Mesenchymal stem cell (in vitro differentiated cells and primary cell): ENCODE data around the gene SEC16A.

ENCODE experiments used
- DNase-seq: peaks from one replicate; pipeline ENCODE4 v3.0.0-alpha.2; 2013
- H2AFZ ChIP-seq: one replicate; pipeline ENCODE4 v1.6.1; 2013; ENCODE audit warnings: low read depth, mild to moderate bottlenecking, control low read depth, inconsistent platforms, low read length, moderate library complexity
- H2AK5ac ChIP-seq: 2 replicates; pipeline ENCODE4 v1.6.1; 2013; ENCODE audit warnings: low read length, moderate library complexity, mild to moderate bottlenecking, inconsistent platforms; ENCODE audit not compliant: severe bottlenecking
- H2BK120ac ChIP-seq: one replicate; pipeline ENCODE4 v1.6.1; 2013; ENCODE audit warnings: low read depth, mild to moderate bottlenecking, inconsistent platforms, low read length, moderate library complexity
- H2BK12ac ChIP-seq, 2 experiments: one replicate each; pipeline ENCODE4 v1.6.1; 2013; ENCODE audit warnings: inconsistent platforms in 2 of 2, low read length in 2 of 2, mild to moderate bottlenecking in 2 of 2, moderate library complexity in 2 of 2, control low read depth in 1 of 2
- H2BK15ac ChIP-seq: one replicate; pipeline ENCODE4 v1.6.1; 2013; ENCODE audit warnings: mild to moderate bottlenecking, low read depth, inconsistent platforms; ENCODE audit not compliant: poor library complexity, severe bottlenecking
- H2BK5ac ChIP-seq: 2 replicates; pipeline ENCODE4 v1.6.1; 2013; ENCODE audit warnings: low read depth, mild to moderate bottlenecking, low read length, control low read depth, inconsistent platforms; ENCODE audit not compliant: poor library complexity, severe bottlenecking
- H3K14ac ChIP-seq, 2 experiments: one replicate each; pipeline ENCODE4 v1.6.1; 2013; ENCODE audit warnings: inconsistent platforms in 2 of 2, low read length in 2 of 2, control low read depth in 1 of 2, mild to moderate bottlenecking in 1 of 2, moderate library complexity in 1 of 2
- H3K18ac ChIP-seq, 2 experiments: one replicate each; pipeline ENCODE4 v1.6.1; 2013; ENCODE audit warnings: inconsistent platforms in 2 of 2, low read length in 2 of 2, control low read depth in 1 of 2, low read depth in 1 of 2, mild to moderate bottlenecking in 1 of 2
- H3K23ac ChIP-seq, 2 experiments: one replicate each; pipeline ENCODE4 v1.6.1; 2013; ENCODE audit warnings: inconsistent platforms in 2 of 2, low read length in 2 of 2, mild to moderate bottlenecking in 2 of 2, moderate library complexity in 2 of 2, control low read depth in 1 of 2
- H3K27ac ChIP-seq: 2 replicates; pipeline ENCODE4 v1.5.1; 2013; ENCODE audit warnings: mild to moderate bottlenecking, moderate library complexity, low read length, control low read depth, inconsistent platforms; ENCODE audit not compliant: poor library complexity, severe bottlenecking
- H3K27me3 ChIP-seq, 2 experiments: 2 replicates each; pipeline versions ENCODE4 v1.6.1 to v1.7.0; 2013; ENCODE audit warnings: low read length in 2 of 2, mild to moderate bottlenecking in 2 of 2, moderate library complexity in 2 of 2, control low read depth in 1 of 2, inconsistent platforms in 1 of 2; ENCODE audit not compliant: control insufficient read depth in 1 of 2, insufficient read depth in 1 of 2
- H3K36me3 ChIP-seq, 2 experiments: 2 replicates each; pipeline versions ENCODE4 v1.6.1 to v1.7.0; 2013; ENCODE audit warnings: low read length in 2 of 2, control low read depth in 1 of 2, inconsistent platforms in 1 of 2, low read depth in 1 of 2, mild to moderate bottlenecking in 1 of 2; ENCODE audit not compliant: insufficient read depth in 2 of 2, control insufficient read depth in 1 of 2
- H3K4ac ChIP-seq, 2 experiments: one replicate each; pipeline ENCODE4 v1.6.1; 2013; ENCODE audit warnings: inconsistent platforms in 2 of 2, low read length in 2 of 2, mild to moderate bottlenecking in 2 of 2, moderate library complexity in 2 of 2, control low read depth in 1 of 2, low read depth in 1 of 2
- H3K4me1 ChIP-seq: 2 replicates; pipeline ENCODE4 v1.6.1; 2013; ENCODE audit warnings: low read depth, low read length, control low read depth; ENCODE audit not compliant: control insufficient read depth, insufficient read depth
- H3K4me2 ChIP-seq: 2 replicates; pipeline ENCODE4 v1.6.1; 2013; ENCODE audit warnings: low read length, mild to moderate bottlenecking, inconsistent platforms; ENCODE audit not compliant: poor library complexity, severe bottlenecking
- H3K4me3 ChIP-seq, 2 experiments: 2 replicates each; pipeline versions ENCODE4 v1.5.1 to v1.7.0; 2013; ENCODE audit warnings: low read length in 2 of 2, mild to moderate bottlenecking in 2 of 2, control low read depth in 1 of 2, low read depth in 1 of 2; ENCODE audit not compliant: insufficient read depth in 1 of 2
- H3K79me1 ChIP-seq: replicated peaks from 2 replicates; pipeline ENCODE4 v1.6.1; 2013; ENCODE audit warnings: mild to moderate bottlenecking, control low read depth, low read length, inconsistent platforms; ENCODE audit not compliant: poor library complexity, severe bottlenecking
- H3K9ac ChIP-seq: 2 replicates; pipeline ENCODE4 v1.7.0; 2013; ENCODE audit warnings: mild to moderate bottlenecking, low read length, moderate library complexity
- H3K9me3 ChIP-seq: 2 replicates; pipeline ENCODE4 v1.7.0; 2013; ENCODE audit warnings: mild to moderate bottlenecking, low read length; ENCODE audit not compliant: control insufficient read depth
- H4K8ac ChIP-seq: one replicate; pipeline ENCODE4 v1.6.1; 2013; ENCODE audit warnings: inconsistent platforms, mild to moderate bottlenecking, low read length, moderate library complexity
- H4K91ac ChIP-seq: one replicate; pipeline ENCODE4 v1.6.1; 2013; ENCODE audit warnings: mild to moderate bottlenecking, low read length, inconsistent platforms
- WGBS: methylation state at CpG from one replicate; pipeline ENCODE4 v1.1.7; 2013; ENCODE audit warnings: mixed read lengths; 5-methylcytosine and 5-hydroxymethylcytosine counted together

SEC16A gene

DNA sequence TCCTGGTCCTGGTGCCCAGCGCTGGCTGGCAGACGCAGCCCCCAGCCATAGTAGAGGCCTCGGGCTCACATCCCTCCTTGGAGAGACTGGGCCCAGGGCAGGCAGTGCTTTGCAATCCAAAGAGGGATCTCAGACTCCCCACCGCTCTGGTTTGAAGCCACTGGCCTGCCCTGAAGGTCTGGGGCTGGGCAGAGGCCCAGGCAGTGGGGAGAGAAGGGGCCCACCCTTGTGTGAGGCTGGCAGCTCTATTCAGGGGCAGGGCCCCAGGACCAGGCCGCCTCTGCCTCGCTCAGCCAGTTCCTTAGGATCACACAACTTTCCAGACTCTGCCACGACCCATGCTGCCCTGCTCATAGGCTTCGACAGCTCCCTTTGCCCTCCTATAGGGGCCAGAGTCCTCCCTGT is 10.7 kb upstream of the SEC16A start:
- no peak overlapping the region for H4K8ac ChIP-seq

DNA sequence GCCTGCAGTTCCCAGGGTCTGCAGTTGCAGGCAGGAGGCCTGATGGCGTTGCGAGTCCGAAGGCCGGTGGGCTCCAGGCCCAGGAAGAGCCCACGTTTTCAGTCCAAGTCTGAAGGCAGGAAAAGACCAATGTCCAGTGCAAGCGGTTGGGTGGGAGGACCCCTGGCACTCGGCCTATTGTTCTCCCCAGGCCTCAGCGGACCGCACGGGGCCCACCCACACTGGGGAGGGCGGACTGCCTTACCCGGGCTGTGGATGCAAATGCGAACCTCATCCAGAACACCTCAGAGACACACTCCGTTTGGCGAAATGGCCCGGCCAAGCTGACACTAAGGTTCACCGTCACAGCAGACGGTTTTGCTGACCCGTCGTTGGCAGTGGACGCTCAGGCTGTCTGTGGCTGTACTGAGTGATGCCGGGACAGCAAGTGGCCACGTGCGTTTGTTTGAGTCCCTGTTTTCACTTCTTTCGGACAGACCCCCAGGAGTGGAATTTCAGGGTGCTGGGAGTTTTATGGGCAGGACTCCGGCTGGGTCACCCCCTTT is 10.2 kb upstream of the SEC16A start:
- H3K18ac ChIP-seq, result no peak overlapping the region
- no peaks in the 10 kb centered on the region for H3K4me1 ChIP-seq
- no peak for DNase-seq
- H2AK5ac ChIP-seq, result no peak overlapping the region
- no peak overlapping the region for H3K9ac ChIP-seq
- H2BK15ac ChIP-seq, result no peak overlapping the region
- H2BK12ac ChIP-seq, result no peak overlapping the region
- H3K4me2 ChIP-seq, result no peak overlapping the region
- H3K9me3 ChIP-seq, result no peaks in the 10 kb centered on the region
- peaks cover 5 to 31% of the 10 kb centered on the region in 2 experiments for H3K27me3 ChIP-seq
- no peak overlapping the region for H4K8ac ChIP-seq
- no peak overlapping the region for H3K14ac ChIP-seq
- no peak overlapping the region for H2AFZ ChIP-seq
- no peak overlapping the region for H4K91ac ChIP-seq
- H2BK120ac ChIP-seq, result no peak overlapping the region
- peaks cover 9 to 48% of the 10 kb centered on the region in 2 experiments for H3K36me3 ChIP-seq
- no peak overlapping the region for H3K23ac ChIP-seq
- no peak overlapping the region for H3K27ac ChIP-seq
- H3K4ac ChIP-seq, result no peak overlapping the region
- H2BK5ac ChIP-seq, result no peak overlapping the region
- H3K4me3 ChIP-seq, result no peak overlapping the region
- 92% methylated on average over 26 of the region's 26 CpGs for WGBS
- no peaks in the 10 kb centered on the region for H3K79me1 ChIP-seq

More for the DNA sequence above, 10.7 kb upstream of the SEC16A start:
- WGBS, result 95% methylated on average over 8 of the region's 8 CpGs
- Histone ChIP-seq H2BK5ac (no peak overlapping the region), H3K27me3 (peaks cover 5 to 26% of the 10 kb centered on the region in 2 experiments), H3K4me3 (no peak overlapping the region), H3K23ac (no peak overlapping the region), H3K9me3 (no peaks in the 10 kb centered on the region), H3K79me1 (no peaks in the 10 kb centered on the region), H4K91ac (no peak overlapping the region), H3K9ac (no peak overlapping the region), H3K18ac (no peak overlapping the region), H3K4ac (no peak overlapping the region), H2AFZ (no peak overlapping the region), H2AK5ac (no peak overlapping the region), H3K4me2 (no peak overlapping the region), H3K14ac (no peak overlapping the region), H3K4me1 (no peaks in the 10 kb centered on the region), H2BK15ac (no peak overlapping the region), H3K36me3 (peaks cover 13 to 53% of the 10 kb centered on the region in 2 experiments), H2BK120ac (no peak overlapping the region), H2BK12ac (no peak overlapping the region), H3K27ac (no peak overlapping the region)
- no peak for DNase-seq

DNA sequence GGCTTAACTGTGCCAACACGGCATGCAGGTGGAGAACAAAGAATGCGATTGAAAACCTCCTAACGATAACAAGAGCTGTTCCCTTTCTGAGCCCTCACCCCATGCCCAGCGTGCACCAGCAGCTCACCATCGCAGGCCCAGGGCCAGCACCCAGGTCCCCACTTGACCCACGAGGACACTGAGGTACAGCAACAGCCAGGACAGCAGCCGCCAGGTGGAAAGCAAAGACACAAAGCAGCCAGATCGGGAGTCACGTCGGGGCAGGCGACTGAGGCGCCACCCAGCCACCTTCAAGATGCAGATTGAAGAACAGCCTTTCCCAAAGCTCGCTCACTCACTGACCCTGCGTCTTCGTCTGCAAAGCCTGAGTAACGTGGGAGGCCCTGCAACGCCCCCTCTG is 6.9 kb upstream of the SEC16A start:
- H4K8ac ChIP-seq, result no peak overlapping the region
- H4K91ac ChIP-seq, result no peak overlapping the region
- H3K4me2 ChIP-seq, result no peak overlapping the region
- H2BK15ac ChIP-seq, result no peak overlapping the region
- WGBS, result 78% methylated on average over 13 of the region's 17 CpGs
- no peak overlapping the region for H3K4ac ChIP-seq
- no peak overlapping the region for H3K23ac ChIP-seq
- peaks cover 6% of the 10 kb centered on the region for H3K4me1 ChIP-seq
- peaks cover 16 to 50% of the 10 kb centered on the region in 2 experiments for H3K27me3 ChIP-seq
- H3K36me3 ChIP-seq, result peaks cover 0 to 24% of the 10 kb centered on the region in 2 experiments
- no peak overlapping the region for H2BK5ac ChIP-seq
- no peak overlapping the region for H2AFZ ChIP-seq
- H2AK5ac ChIP-seq, result no peak overlapping the region
- no peak overlapping the region for H3K27ac ChIP-seq
- H3K4me3 ChIP-seq, result no peak overlapping the region
- H2BK12ac ChIP-seq, result no peak overlapping the region
- H3K9ac ChIP-seq, result no peak overlapping the region
- H3K14ac ChIP-seq, result no peak overlapping the region
- H2BK120ac ChIP-seq, result no peak overlapping the region
- DNase-seq, result no peak
- H3K79me1 ChIP-seq, result peaks cover 2% of the 10 kb centered on the region
- H3K18ac ChIP-seq, result no peak overlapping the region
- H3K9me3 ChIP-seq, result no peaks in the 10 kb centered on the region

DNA sequence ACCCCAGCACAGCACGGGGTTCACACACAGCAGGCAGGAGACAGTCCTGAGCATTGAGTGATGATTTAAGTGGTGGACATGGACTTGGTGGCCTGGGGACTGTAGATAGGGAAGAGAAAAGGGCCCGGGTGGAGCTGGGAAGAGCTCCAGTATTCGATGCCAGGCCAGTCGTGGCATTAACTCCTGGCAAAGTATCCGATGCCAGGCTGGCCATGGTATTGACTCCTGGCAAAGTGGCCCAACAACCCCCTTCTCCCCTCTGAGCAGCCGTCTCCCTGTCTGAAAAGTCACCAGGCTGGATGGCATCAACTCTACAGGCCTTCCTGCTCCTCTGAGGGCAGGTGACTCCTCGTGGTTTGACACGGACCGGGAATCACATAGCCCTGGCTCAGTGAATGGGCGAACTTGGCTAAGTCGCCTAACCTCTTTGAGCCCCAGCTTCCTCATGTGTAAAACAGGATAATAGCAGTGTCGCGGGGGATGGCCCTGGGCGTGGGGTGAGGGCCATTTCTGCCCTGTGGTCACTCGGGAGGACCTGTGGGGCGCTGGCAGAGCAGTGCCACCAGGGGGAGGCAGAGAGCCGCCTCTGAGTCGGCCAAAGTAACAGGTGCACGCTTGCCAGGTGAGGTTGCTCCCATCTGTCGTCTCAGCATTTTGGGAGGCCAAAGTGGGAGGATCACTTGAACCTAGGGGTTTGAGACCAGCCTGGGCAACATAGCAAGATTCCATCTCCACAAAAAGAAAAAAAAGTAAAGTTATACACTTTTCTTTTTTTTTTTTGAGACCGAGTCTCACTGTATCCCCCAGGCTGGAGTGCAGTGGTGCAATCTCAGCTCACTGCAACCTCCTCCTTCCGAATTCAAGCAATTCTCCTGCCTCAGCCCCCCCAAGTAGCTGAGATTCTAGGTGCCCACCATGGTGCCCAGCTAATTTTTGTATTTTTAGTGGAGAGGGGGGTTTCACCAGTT is 5.7 kb upstream of the SEC16A start:
- WGBS, result 34% methylated on average over 22 of the region's 22 CpGs
- no peaks in the 10 kb centered on the region for H3K9me3 ChIP-seq

More for the DNA sequence above, 5.7 kb upstream of the SEC16A start:
- Histone ChIP-seq H2AFZ (no peak overlapping the region), H2BK12ac (peak overlapping the region in 1 of 2 experiments; percentile 28), H2BK5ac (no peak overlapping the region), H4K8ac (no peak overlapping the region), H2AK5ac (no peak overlapping the region), H3K4me2 (no peak overlapping the region), H4K91ac (no peak overlapping the region), H3K27ac (no peak overlapping the region), H3K4ac (peak overlapping the region in 1 of 2 experiments; percentile 21), H3K23ac (no peak overlapping the region), H3K79me1 (peaks cover 10% of the 10 kb centered on the region), H2BK15ac (no peak overlapping the region), H3K14ac (no peak overlapping the region), H3K18ac (no peak overlapping the region), H3K4me3 (no peak overlapping the region), H3K36me3 (peaks cover 0 to 14% of the 10 kb centered on the region in 2 experiments), H3K27me3 (peaks cover 16 to 50% of the 10 kb centered on the region in 2 experiments), H2BK120ac (no peak overlapping the region), H3K4me1 (peaks cover 16% of the 10 kb centered on the region), H3K9ac (no peak overlapping the region)
- DNase-seq, result peak; percentile 49
